GM18873 (cell line): ENCODE measurements around the gene ACE2.

Experiments used
- ATAC-seq: cut with Tn5 transposase; IDR thresholded peaks from one replicate; pipeline ENCODE4 v1.9.1; 2021; ENCODE audit warnings: mild to moderate bottlenecking, moderate library complexity, moderate number of reproducible peaks; ENCODE audit not compliant: unreplicated experiment, low FRiP score

ACE2 gene

GRCh38 chrX:15579778-15580747 lies 20.7 kb downstream of the ACE2 start:
- ATAC-seq = no peak

- no peak for ATAC-seq
Measured at GRCh38 chrX:15576019-15576418, 24.7 kb downstream of the ACE2 start.

GRCh38 chrX:15574017-15574416 lies 26.7 kb downstream of the ACE2 start:
- ATAC-seq = no peak

- no peak for ATAC-seq
Measured at GRCh38 chrX:15570145-15570544, 30.6 kb downstream of the ACE2 start.

- no peak for ATAC-seq
Measured at GRCh38 chrX:15567886-15568616, 32.7 kb downstream of the ACE2 start.

GRCh38 chrX:15567267-15567666 lies 33.5 kb downstream of the ACE2 start:
- no peak for ATAC-seq

GRCh38 chrX:15566244-15566643 lies 34.5 kb downstream of the ACE2 start:
- no peak for ATAC-seq

- ATAC-seq = no peak
Measured at GRCh38 chrX:15564981-15565579, 35.7 kb downstream of the ACE2 start.

- ATAC-seq = no peak
Measured at GRCh38 chrX:15563056-15563455, 37.7 kb downstream of the ACE2 start.

- ATAC-seq = no peak
Measured at GRCh38 chrX:15560924-15561323, 39.8 kb downstream of the ACE2 start.

- no peak for ATAC-seq
Measured at GRCh38 chrX:15559227-15559626, 41.5 kb downstream of the ACE2 start.

GRCh38 chrX:15549189-15550012 lies 51.4 kb downstream of the ACE2 start:
- ATAC-seq = no peak

GRCh38 chrX:15547356-15547755 lies 53.4 kb downstream of the ACE2 start:
- no peak for ATAC-seq

- ATAC-seq = no peak
Measured at GRCh38 chrX:15546745-15547144, 54.0 kb downstream of the ACE2 start.

- ATAC-seq = no peak
Measured at GRCh38 chrX:15530318-15530717, 70.4 kb downstream of the ACE2 start.

GRCh38 chrX:15529165-15529564 lies 71.6 kb downstream of the ACE2 start:
- no peak for ATAC-seq

- no peak for ATAC-seq
Measured at GRCh38 chrX:15525664-15526416, 74.9 kb downstream of the ACE2 start.

- no peak for ATAC-seq
Measured at GRCh38 chrX:15524417-15524816, 76.3 kb downstream of the ACE2 start.

- no peak for ATAC-seq
Measured at GRCh38 chrX:15523088-15523487, 77.7 kb downstream of the ACE2 start.

- no peak for ATAC-seq
Measured at GRCh38 chrX:15522464-15522863, 78.3 kb downstream of the ACE2 start.
